Testis (tissue), 5 donors: ENCODE results near the gene IGHMBP2. TPM values are rescaled to one million over a fixed set of nuclear protein-coding genes. Genes with fewer than 3 reads are reported as not detected.
"Not testable (repeated sequence)": the region's sequence is repeated elsewhere in the genome, so short reads cannot be mapped to it uniquely, and the experiment has no call there.

Experiments
- DNase-seq: peaks from one replicate; pipeline ENCODE4 v3.0.0-alpha.2; 2019
- H3K27ac ChIP-seq, 2 donors: fragments of 200-600 bp; sonication (generic); one replicate each; pipeline ENCODE4 v1.5.1; 2019
- H3K27me3 ChIP-seq: fragments of 200-600 bp; sonication (generic); one replicate; pipeline ENCODE4 v1.5.1; 2019
- H3K36me3 ChIP-seq: fragments of 200-600 bp; sonication (generic); one replicate; pipeline ENCODE4 v1.5.1; 2017; ENCODE audit warnings: low read depth; ENCODE audit errors: missing control alignments
- H3K4me1 ChIP-seq: fragments of 200-600 bp; sonication (generic); one replicate; pipeline ENCODE4 v1.5.1; 2019
- H3K4me3 ChIP-seq, 2 donors: fragments of 200-600 bp; sonication (generic); one replicate each; pipeline ENCODE4 v1.5.1; 2017 to 2019
- H3K9me3 ChIP-seq: fragments of 200-600 bp; sonication (generic); one replicate; pipeline ENCODE4 v1.5.1; 2017
- CTCF ChIP-seq, 3 experiments: fragments of 450-650 bp in 2 of 3; fragments of 200-600 bp in 1 of 3; sonication (generic) in 1 of 3; IDR thresholded peaks; one replicate each; pipeline ENCODE4 v1.5.1; 2016 to 2019; ENCODE audit warnings: antibody characterized with exemption in 3 of 3, mild to moderate bottlenecking in 2 of 3, moderate library complexity in 1 of 3
- POLR2A ChIP-seq: fragments of 450-650 bp; IDR thresholded peaks from one replicate; pipeline ENCODE4 v1.6.1; 2017; ENCODE audit warnings: antibody characterized with exemption, mild to moderate bottlenecking, moderate library complexity
- WGBS, 2 donors: methylation state at CpG; one replicate each; pipeline ENCODE4 v1.1.5; 2018; 5-methylcytosine and 5-hydroxymethylcytosine counted together
- intact Hi-C: fragments of 100-400 bp; cut with DNase I; formaldehyde crosslinking; loops from one replicate; pipeline ENCODE4 v1.15.1; 2023; ENCODE audit warnings: low total_unique reads
- long read RNA-seq, 2 donors: transcript quantifications; one replicate each; lab custom pipeline, GENCODE V29; 2026
- polyA plus RNA-seq: library from polyadenylated mRNA; stranded (reverse); fragments of 350-450 nt; fragmentation: Illumina TruSeq; extraction: RNeasy Lipid Tissue Mini Kit (QIAGEN cat#74804); gene quantifications from one replicate; pipeline ENCODE4 v1.2.3, GENCODE V29; 2014; ENCODE audit warnings: low read depth, low replicate concordance; ENCODE audit not compliant: insufficient read depth
- total RNA-seq, 2 donors: library from RNA; depleted of rRNA; stranded (reverse); fragments of >200 nt; gene quantifications; one replicate each; pipeline ENCODE4 v1.2.3, GENCODE V29; 2016

IGHMBP2 gene
- 10 to 100 TPM; 42.6 to 47.1 TPM for total RNA-seq
- 68.9 TPM for polyA plus RNA-seq
- long read RNA-seq, donor 1, partial matches to known transcripts, result 14 of 15 reads
- long read RNA-seq, donor 1, other reads (novel, unspliced or antisense), result 0 of 15 reads
- long read RNA-seq, donor 2, partial matches to known transcripts, result 0 of 2 reads
- long read RNA-seq, donor 2, other reads (novel, unspliced or antisense), result 0 of 2 reads

GRCh38 chr11:68903288-68904247 is at the start of gene IGHMBP2, which contains the start of gene MRPL21:
IGHMBP2 (plus strand) TSS chr11:68903891; CDS start chr11:68903953, 62 bp downstream.
MRPL21 (minus strand) TSS chr11:68903832; CDS start chr11:68903810, 22 bp downstream.
- TF ChIP-seq POLR2A, result no peak
- TF ChIP-seq CTCF (IDR thresholded peaks at IDR 0.05), result no peak
- intact Hi-C loops, result loop anchor here (10.0 kb wide), 1 partner anchor 101 kb away; no protein-coding TSS in a partner anchor
- peak; percentile 89 for DNase-seq
- Histone ChIP-seq H3K4me3 (peak within 1 kb of the TSS; percentile 82 to 90), H3K9me3 (no peaks in the 10 kb centered on the region), H3K4me1 (peaks cover 15% of the 10 kb centered on the region), H3K27me3 (no peaks in the 10 kb centered on the region), H3K36me3 (no peaks in the 10 kb centered on the region), H3K27ac (peak within 1 kb of the TSS; percentile 60 to 85)
- 1% methylated on average over 56 to 74 of the region's 78 CpGs for WGBS, 2 donors

GRCh38 chr11:68854273-68854958 is 49.3 kb upstream of the IGHMBP2 start:
- Histone ChIP-seq H3K4me1 (peaks cover 12% of the 10 kb centered on the region), H3K36me3 (no peaks in the 10 kb centered on the region), H3K9me3 (no peaks in the 10 kb centered on the region), H3K27me3 (no peaks in the 10 kb centered on the region), H3K27ac (no peak overlapping the region), H3K4me3 (peak overlapping the region; percentile 55 to 64)
- TF ChIP-seq POLR2A, result no peak
- TF ChIP-seq CTCF (IDR thresholded peaks at IDR 0.05), result no peak
- WGBS, 2 donors, result 13 to 24% methylated on average over 25 to 42 of the region's 42 CpGs
- intact Hi-C loops, result no loop called here
- no peak for DNase-seq

GRCh38 chr11:68855205-68855981 is 48.3 kb upstream of the IGHMBP2 start:
- no peak for TF ChIP-seq CTCF (IDR thresholded peaks at IDR 0.05)
- no peak for TF ChIP-seq POLR2A
- 4 to 11% methylated on average over 11 to 38 of the region's 62 CpGs for WGBS, 2 donors
- Histone ChIP-seq H3K4me1 (peaks cover 12% of the 10 kb centered on the region), H3K9me3 (no peaks in the 10 kb centered on the region), H3K4me3 (peak overlapping the region; percentile 55 to 64), H3K27ac (peak overlapping the region; percentile 28 to 50), H3K36me3 (no peaks in the 10 kb centered on the region), H3K27me3 (no peaks in the 10 kb centered on the region)
- peak; percentile 44 for DNase-seq
- intact Hi-C loops, result no loop called here

GRCh38 chr11:68856425-68857030 is 47.2 kb upstream of the IGHMBP2 start:
- intact Hi-C loops, H3K27ac ChIP-seq: not testable (repeated sequence)
- WGBS, 2 donors, result 66 to 71% methylated on average over 21 of the region's 21 CpGs

More at GRCh38 chr11:68856425-68857030, 47.2 kb upstream of the IGHMBP2 start:
- H3K4me3 ChIP-seq, H3K36me3 ChIP-seq, H3K27me3 ChIP-seq, DNase-seq, H3K9me3 ChIP-seq: not testable (repeated sequence)
- peaks cover 12% of the 10 kb centered on the region for H3K4me1 ChIP-seq
